H9 (cell line): ENCODE data around the gene PLAU. TPM values are rescaled to one million over a fixed set of nuclear protein-coding genes. Genes with fewer than 3 reads are reported as not detected.

Experiments
- DNase-seq: peaks from one replicate; pipeline ENCODE4 v3.0.0-alpha.2; 2017
- H2AFZ ChIP-seq: one replicate; pipeline ENCODE4 v1.6.1; 2013; ENCODE audit warnings: mild to moderate bottlenecking, low read length, control low read depth, moderate library complexity
- H2AK5ac ChIP-seq: 2 replicates; pipeline ENCODE4 v1.6.1; 2013; ENCODE audit warnings: low read length, control low read depth, mixed read lengths; ENCODE audit not compliant: insufficient read length
- H2BK120ac ChIP-seq: one replicate; pipeline ENCODE4 v1.6.1; 2013; ENCODE audit warnings: low read depth, mild to moderate bottlenecking, low read length, control low read depth, inconsistent platforms; ENCODE audit not compliant: poor library complexity, severe bottlenecking
- H2BK12ac ChIP-seq: 2 replicates; pipeline ENCODE4 v1.6.1; 2013; ENCODE audit warnings: low read length, control low read depth, mixed read lengths, low read depth; ENCODE audit not compliant: insufficient read length
- H2BK15ac ChIP-seq: 2 replicates; pipeline ENCODE4 v1.6.1; 2013; ENCODE audit warnings: low read depth, low read length, control low read depth
- H2BK20ac ChIP-seq: one replicate; pipeline ENCODE4 v1.6.1; 2013; ENCODE audit warnings: low read depth, mild to moderate bottlenecking, low read length, control low read depth, inconsistent platforms; ENCODE audit not compliant: poor library complexity, severe bottlenecking
- H2BK5ac ChIP-seq: 2 replicates; pipeline ENCODE4 v1.6.1; 2013; ENCODE audit warnings: low read length, control low read depth, mixed read lengths; ENCODE audit not compliant: insufficient read length
- H3K14ac ChIP-seq: 2 replicates; pipeline ENCODE4 v1.6.1; 2013; ENCODE audit warnings: low read length, control low read depth; ENCODE audit not compliant: insufficient read depth
- H3K18ac ChIP-seq: 2 replicates; pipeline ENCODE4 v1.6.1; 2013; ENCODE audit warnings: low read depth, mild to moderate bottlenecking, mixed read lengths, low read length, control low read depth; ENCODE audit not compliant: insufficient read length
- H3K23ac ChIP-seq: 2 replicates; pipeline ENCODE4 v1.6.1; 2013; ENCODE audit warnings: low read length, control low read depth, mixed read lengths, low read depth; ENCODE audit not compliant: insufficient read length
- H3K23me2 ChIP-seq: 2 replicates; pipeline ENCODE4 v1.6.1; 2013; ENCODE audit warnings: low read depth, mild to moderate bottlenecking, mixed read lengths, low read length, control low read depth; ENCODE audit not compliant: insufficient read length, poor library complexity, severe bottlenecking
- H3K27ac ChIP-seq: 2 replicates; pipeline ENCODE4 v1.5.1; 2013; ENCODE audit warnings: low read length, control low read depth, mixed read lengths, low read depth; ENCODE audit not compliant: insufficient read length
- H3K27me3 ChIP-seq: 2 replicates; pipeline ENCODE4 v1.6.1; 2013; ENCODE audit warnings: low read length, control low read depth, inconsistent platforms; ENCODE audit not compliant: insufficient read depth
- H3K4ac ChIP-seq: 2 replicates; pipeline ENCODE4 v1.6.1; 2013; ENCODE audit warnings: low read depth, mild to moderate bottlenecking, control low read depth, inconsistent platforms, low read length, moderate library complexity
- H3K4me1 ChIP-seq: 2 replicates; pipeline ENCODE4 v1.6.1; 2013; ENCODE audit warnings: low read length, control low read depth, inconsistent platforms; ENCODE audit not compliant: insufficient read depth
- H3K4me2 ChIP-seq: 2 replicates; pipeline ENCODE4 v1.6.1; 2013; ENCODE audit warnings: low read length, control low read depth, mixed read lengths; ENCODE audit not compliant: insufficient read length, insufficient read depth
- H3K56ac ChIP-seq: 2 replicates; pipeline ENCODE4 v1.6.1; 2013; ENCODE audit warnings: low read depth, mild to moderate bottlenecking, mixed read lengths, low read length, control low read depth; ENCODE audit not compliant: insufficient read length
- H3K79me1 ChIP-seq: 2 replicates; pipeline ENCODE4 v1.6.1; 2013; ENCODE audit warnings: low read depth, mild to moderate bottlenecking, moderate library complexity, low read length, control low read depth, inconsistent platforms; ENCODE audit not compliant: insufficient read depth, poor library complexity, severe bottlenecking
- H3K79me2 ChIP-seq: 2 replicates; pipeline ENCODE4 v1.6.1; 2013; ENCODE audit warnings: low read length, control low read depth, inconsistent platforms; ENCODE audit not compliant: insufficient read depth
- H3K9ac ChIP-seq: 2 replicates; pipeline ENCODE4 v1.6.1; 2013; ENCODE audit warnings: low read length, control low read depth, mixed read lengths; ENCODE audit not compliant: insufficient read length; ENCODE audit errors: extremely low read depth
- H3K9me3 ChIP-seq: one replicate; pipeline ENCODE4 v1.6.1; 2013; ENCODE audit warnings: low read depth, low read length, inconsistent platforms; ENCODE audit not compliant: control insufficient read depth
- H3T11ph ChIP-seq: one replicate; pipeline ENCODE4 v1.6.1; 2013; ENCODE audit warnings: mild to moderate bottlenecking, low read length, control low read depth, inconsistent platforms
- H4K20me1 ChIP-seq: one replicate; pipeline ENCODE4 v1.6.1; 2013; ENCODE audit not compliant: control insufficient read depth, insufficient read length, insufficient read depth
- H4K5ac ChIP-seq: 2 replicates; pipeline ENCODE4 v1.6.1; 2013; ENCODE audit warnings: low read depth, mild to moderate bottlenecking, mixed read lengths, low read length, control low read depth; ENCODE audit not compliant: insufficient read length
- H4K8ac ChIP-seq: replicated peaks from 2 replicates; pipeline ENCODE4 v1.6.1; 2013; ENCODE audit warnings: low read length, control low read depth, mixed read lengths, low read depth; ENCODE audit not compliant: insufficient read length
- H4K91ac ChIP-seq: 2 replicates; pipeline ENCODE4 v1.6.1; 2013; ENCODE audit warnings: low read depth, mild to moderate bottlenecking, moderate library complexity, mixed read lengths, low read length, control low read depth; ENCODE audit not compliant: insufficient read length
- H3K27ac Mint-ChIP-seq, 3 experiments: 2 replicates in 2 of 3; 3 replicates in 1 of 3; pipeline ENCODE4 v1.8.0; 2020 to 2021; ENCODE audit warnings: mixed read lengths in 3 of 3, mild to moderate bottlenecking in 1 of 3, moderate library complexity in 1 of 3
- H3K27me3 Mint-ChIP-seq: 2 replicates; pipeline ENCODE4 v1.8.0; 2021; ENCODE audit warnings: low read depth, mild to moderate bottlenecking, moderate library complexity, mixed read lengths
- H3K36me3 Mint-ChIP-seq, 3 experiments: 2 replicates in 2 of 3; 3 replicates in 1 of 3; pipeline ENCODE4 v1.8.0; 2020 to 2021; ENCODE audit warnings: low read depth in 3 of 3, mixed read lengths in 3 of 3; ENCODE audit not compliant: insufficient read depth in 1 of 3
- H3K4me1 Mint-ChIP-seq, 2 experiments: 2 replicates each; pipeline ENCODE4 v1.8.0; 2020; ENCODE audit warnings: mixed read lengths in 2 of 2
- H3K4me3 Mint-ChIP-seq, 2 experiments: 2 replicates in 1 of 2; 3 replicates in 1 of 2; pipeline ENCODE4 v1.8.0; 2020 to 2021; ENCODE audit warnings: mild to moderate bottlenecking in 2 of 2, mixed read lengths in 2 of 2, moderate library complexity in 1 of 2
- H3K9me3 Mint-ChIP-seq, 2 experiments: 2 replicates in 1 of 2; 3 replicates in 1 of 2; pipeline ENCODE4 v1.8.0; 2020; ENCODE audit warnings: mild to moderate bottlenecking in 2 of 2, mixed read lengths in 2 of 2, moderate library complexity in 1 of 2
- CTCF ChIP-seq: fragments of 200-600 bp; sonication (generic); conservative IDR thresholded peaks from 3 replicates; pipeline ENCODE4 v1.8.0; 2021; ENCODE audit warnings: antibody characterized with exemption, mild to moderate bottlenecking
- WGBS: extraction: QIAGEN DNeasy Blood & Tissue Kit; methylation state at CpG from one replicate; pipeline ENCODE4 v1.1.7; 2013; ENCODE audit warnings: missing lambda C conversion rate, low lambda C conversion rate, mixed read lengths; ENCODE audit not compliant: insufficient read length; ENCODE audit errors: extremely low coverage; 5-methylcytosine and 5-hydroxymethylcytosine counted together
- total RNA-seq: library from RNA; stranded (reverse); gene quantifications from 2 replicates; pipeline ENCODE4 v1.2.1, GENCODE V29; 2021

PLAU gene
- total RNA-seq, 1 experiment from 2014 or later, result 15.0 TPM

DNA sequence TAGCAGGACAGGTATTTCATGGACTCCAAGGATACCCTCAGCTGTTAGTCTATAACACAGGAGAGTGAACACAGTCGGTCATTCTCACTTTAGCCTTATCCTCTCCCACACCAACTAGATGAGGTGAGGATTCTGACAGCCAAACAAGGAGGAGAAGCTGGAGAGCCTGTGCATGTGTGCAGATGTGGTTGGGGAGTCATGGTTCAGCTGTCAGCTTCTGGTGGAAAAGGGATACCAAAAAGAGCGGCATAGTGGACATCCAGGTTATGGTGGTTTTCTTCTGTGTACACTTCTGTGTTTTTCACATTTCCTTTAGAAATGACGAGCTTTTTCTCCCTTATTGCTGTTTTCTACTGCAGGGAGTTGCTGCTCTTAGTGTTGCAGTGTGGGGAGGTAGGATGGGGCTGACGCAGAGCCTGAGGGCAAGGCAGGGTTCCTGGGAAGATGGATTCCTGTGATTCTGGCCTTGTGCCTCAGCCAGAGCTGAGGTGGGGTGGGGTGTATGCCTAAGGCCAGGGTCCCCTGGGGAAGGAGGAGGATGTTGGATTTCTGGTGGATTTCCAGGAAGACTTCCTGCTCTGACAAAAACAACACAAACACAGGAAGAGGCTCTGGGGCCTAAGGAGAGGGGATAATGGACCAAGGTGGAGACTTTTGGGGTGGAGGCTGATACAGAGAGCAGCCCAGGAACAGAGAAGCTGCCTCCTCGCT is 26.6 kb downstream of the PLAU start:
- H3T11ph ChIP-seq, result no peak overlapping the region
- WGBS, result no CpG with 5 or more reads among the region's 5 CpGs
- H3K4me2 ChIP-seq, result no peak overlapping the region
- H3K4me1 Mint-ChIP-seq, result peaks cover 9 to 12% of the 10 kb centered on the region in 2 experiments
- no peak for DNase-seq
- H2BK5ac ChIP-seq, result no peak overlapping the region
- no peaks in the 10 kb centered on the region for H3K79me2 ChIP-seq
- no peaks in the 10 kb centered on the region; a peak in 1 of 5 replicates for H3K9me3 Mint-ChIP-seq
- H3K27ac ChIP-seq, result no peak overlapping the region
- H2BK12ac ChIP-seq, result no peak overlapping the region
- no peak overlapping the region for H2AFZ ChIP-seq
- no peak overlapping the region for H4K5ac ChIP-seq
- H3K27me3 Mint-ChIP-seq, result peaks cover 7% of the 10 kb centered on the region
- no peak overlapping the region for H3K9ac ChIP-seq
- no peaks in the 10 kb centered on the region; the same call in 1 of the 2 replicates for H3K4me1 ChIP-seq
- no peak overlapping the region for H3K14ac ChIP-seq
- H3K23me2 ChIP-seq, result no peaks in the 10 kb centered on the region
- no peaks in the 10 kb centered on the region for H3K27me3 ChIP-seq
- H3K9me3 ChIP-seq, result no peaks in the 10 kb centered on the region
- no peak overlapping the region for H3K4me3 Mint-ChIP-seq
- no peak overlapping the region for H3K23ac ChIP-seq
- H2BK120ac ChIP-seq, result no peak overlapping the region
- no peaks in the 10 kb centered on the region for H4K20me1 ChIP-seq
- no peak overlapping the region for H3K18ac ChIP-seq
- no peaks in the 10 kb centered on the region for H3K36me3 Mint-ChIP-seq
- no peak overlapping the region for H4K91ac ChIP-seq
- peak overlapping the region in 1 of 3 experiments; percentile 46; a peak in 2 of 7 replicates for H3K27ac Mint-ChIP-seq
- no peak for TF ChIP-seq CTCF
- H4K8ac ChIP-seq, result no peak overlapping the region
- no peak overlapping the region for H2BK15ac ChIP-seq
- H3K56ac ChIP-seq, result no peak overlapping the region
- H2BK20ac ChIP-seq, result no peak overlapping the region
- no peak overlapping the region for H2AK5ac ChIP-seq
- H3K79me1 ChIP-seq, result no peaks in the 10 kb centered on the region
- no peak overlapping the region for H3K4ac ChIP-seq
